SK-N-SH (cell line): ENCODE results near the gene KAT6B. TPM values are rescaled to one million over a fixed set of nuclear protein-coding genes. Genes with fewer than 3 reads are reported as not detected.

Experiments used
- CTCF ChIA-PET: fragments of 300-600, 350-600 bp; formaldehyde crosslinking; extraction: SDS; loops from one replicate; lab custom pipeline; 2021; lab: Yijun Ruan, JAX
- POLR2A ChIA-PET: fragments of 350-600 bp; sonication (Branson Sonifier 250); formaldehyde crosslinking; extraction: SDS; loops from one replicate; lab custom pipeline; 2020; ENCODE audit warnings: antibody characterized with exemption, inconsistent platforms; lab: Yijun Ruan, JAX
- DNase-seq: peaks from one replicate; pipeline ENCODE4 v3.0.0; 2012
- H2AFZ ChIP-seq: fragments of 200-600 bp; sonication (generic); 2 replicates; pipeline ENCODE4 v1.8.1; 2016; ENCODE audit warnings: antibody characterized with exemption, mild to moderate bottlenecking, low read depth
- H3F3A ChIP-seq: fragments of 200-600 bp; sonication (generic); replicated peaks from 2 replicates; pipeline ENCODE3; 2016; ENCODE audit warnings: antibody characterized with exemption, mild to moderate bottlenecking; ENCODE audit not compliant: insufficient read depth
- H3K27ac ChIP-seq, 2 experiments: fragments of 200-500 bp in 1 of 2; fragments of 200-600 bp in 1 of 2; sonication (Bioruptor generic) in 1 of 2; sonication (generic), shearing (Covaris generic) in 1 of 2; 2 replicates each; pipeline versions ENCODE4 v1.5.1 to v1.6.1; 2014 to 2016; ENCODE audit warnings: low read depth in 2 of 2, inconsistent platforms in 1 of 2, low read length in 1 of 2, mild to moderate bottlenecking in 1 of 2, mixed read lengths in 1 of 2
- H3K27me3 ChIP-seq: fragments of 200-600 bp; sonication (generic), shearing (Covaris generic); 2 replicates; pipeline ENCODE4 v1.6.1; 2016; ENCODE audit warnings: mixed run types; ENCODE audit not compliant: insufficient read depth
- H3K36me3 ChIP-seq, 2 experiments: fragments of 200-500 bp in 1 of 2; fragments of 200-600 bp in 1 of 2; sonication (Bioruptor generic) in 1 of 2; sonication (generic) in 1 of 2; replicated peaks in 1 of 2; 2 replicates each; pipeline versions ENCODE3 to v1.5.1; 2014 to 2016; ENCODE audit warnings: low read length in 1 of 2, mild to moderate bottlenecking in 1 of 2; ENCODE audit not compliant: insufficient read depth in 2 of 2, control insufficient read depth in 1 of 2
- H3K4me1 ChIP-seq, 2 experiments: fragments of 200-500 bp in 1 of 2; fragments of 200-600 bp in 1 of 2; sonication (Bioruptor generic) in 1 of 2; sonication (generic), shearing (Covaris generic) in 1 of 2; 2 replicates each; pipeline versions ENCODE4 v1.5.1 to v1.6.1; 2014 to 2016; ENCODE audit warnings: low read depth in 1 of 2, low read length in 1 of 2, mixed run types in 1 of 2; ENCODE audit not compliant: insufficient read depth in 2 of 2, control insufficient read depth in 1 of 2
- H3K4me2 ChIP-seq: fragments of 200-600 bp; sonication (generic), shearing (Covaris generic); 2 replicates; pipeline ENCODE4 v1.6.1; 2017; ENCODE audit warnings: mixed run types
- H3K4me3 ChIP-seq, 2 experiments: fragments of 200-500 bp in 1 of 2; fragments of 200-600 bp in 1 of 2; sonication (Bioruptor generic) in 1 of 2; sonication (generic), shearing (Covaris generic) in 1 of 2; 2 replicates each; pipeline versions ENCODE4 v1.5.1 to v1.8.1; 2014 to 2016; ENCODE audit warnings: low read depth in 2 of 2, inconsistent platforms in 1 of 2, low read length in 1 of 2, mild to moderate bottlenecking in 1 of 2, mixed read lengths in 1 of 2, moderate library complexity in 1 of 2
- H3K79me2 ChIP-seq: fragments of 200-600 bp; sonication (generic); 2 replicates; pipeline ENCODE4 v1.8.1; 2017; ENCODE audit warnings: mild to moderate bottlenecking; ENCODE audit not compliant: insufficient read depth
- H3K9ac ChIP-seq: fragments of 200-600 bp; sonication (generic); 2 replicates; pipeline ENCODE4 v1.6.1; 2017; ENCODE audit warnings: mixed run types
- H3K9me2 ChIP-seq: fragments of 200-600 bp; sonication (generic); 2 replicates; pipeline ENCODE4 v1.6.1; 2017; ENCODE audit warnings: mixed run types
- H3K9me3 ChIP-seq: fragments of 200-600 bp; sonication (generic); 2 replicates; pipeline ENCODE4 v1.6.1; 2017; ENCODE audit warnings: mixed run types, mild to moderate bottlenecking, moderate library complexity
- H4K20me1 ChIP-seq: fragments of 200-600 bp; sonication (generic); 2 replicates; pipeline ENCODE4 v1.6.1; 2017; ENCODE audit warnings: mild to moderate bottlenecking, mixed run types; ENCODE audit not compliant: insufficient read depth
- CHD2 ChIP-seq: fragments of 150-350 bp; IDR thresholded peaks from 2 replicates; pipeline ENCODE4 v1.6.1; 2018; ENCODE audit warnings: low read length; ENCODE audit not compliant: partially characterized antibody
- CTCF ChIP-seq: fragments of 200-600 bp; sonication (generic); IDR thresholded peaks from 2 replicates; pipeline ENCODE4 v1.6.1; 2017; ENCODE audit warnings: antibody characterized with exemption, mild to moderate bottlenecking, moderate library complexity
- EP300 ChIP-seq, 2 experiments: IDR thresholded peaks; 2 replicates each; pipeline versions ENCODE4 v1.4.0 to v1.6.1; 2012; ENCODE audit warnings: borderline replicate concordance in 1 of 2, low read depth in 1 of 2, low read length in 1 of 2
- EZH2phosphoT487 ChIP-seq: fragments of 200-600 bp; sonication (generic); IDR thresholded peaks from 2 replicates; pipeline ENCODE4 v1.6.1; 2017; ENCODE audit warnings: low read depth, mixed run types, mild to moderate bottlenecking, antibody characterized with exemption, moderate library complexity, borderline replicate concordance
- FOXJ3 ChIP-seq: sonication (generic); formaldehyde crosslinking; IDR thresholded peaks from 2 replicates; pipeline ENCODE4 v1.5.1; 2020; ENCODE audit warnings: mild to moderate bottlenecking, missing genetic modification reagents
- FOXM1 ChIP-seq: IDR thresholded peaks from 2 replicates; pipeline ENCODE4 v1.4.0; 2012; ENCODE audit warnings: low read depth, mild to moderate bottlenecking
- NFIC ChIP-seq: IDR thresholded peaks from 2 replicates; pipeline ENCODE4 v1.4.0; 2012; ENCODE audit warnings: borderline replicate concordance
- NRF1 ChIP-seq: IDR thresholded peaks from 2 replicates; pipeline ENCODE4 v1.6.1; 2012; ENCODE audit warnings: low read depth, mild to moderate bottlenecking, low read length
- RAD21 ChIP-seq: IDR thresholded peaks from 2 replicates; pipeline ENCODE4 v1.6.1; 2012; ENCODE audit warnings: mild to moderate bottlenecking, low read length
- RCOR1 ChIP-seq: fragments of 150-350 bp; IDR thresholded peaks from 2 replicates; pipeline ENCODE4 v1.6.1; 2017; ENCODE audit warnings: antibody characterized with exemption, low read length
- RXRA ChIP-seq: IDR thresholded peaks from 2 replicates; pipeline ENCODE4 v1.4.0; 2012; ENCODE audit warnings: low read depth, mild to moderate bottlenecking, borderline replicate concordance
- SIN3A ChIP-seq: IDR thresholded peaks from 2 replicates; pipeline ENCODE4 v1.6.1; 2012; ENCODE audit warnings: low read depth, mild to moderate bottlenecking, low read length, moderate library complexity, borderline replicate concordance
- SMC3 ChIP-seq: IDR thresholded peaks from 2 replicates; pipeline ENCODE4 v1.6.1; 2012; ENCODE audit warnings: low read depth, low read length, improper control_type of control experiment
- TAF1 ChIP-seq: IDR thresholded peaks from 2 replicates; pipeline ENCODE4 v1.6.1; 2012; ENCODE audit warnings: low read depth, mild to moderate bottlenecking, low read length, moderate library complexity, borderline replicate concordance
- TCF12 ChIP-seq: IDR thresholded peaks from 2 replicates; pipeline ENCODE4 v1.4.0; 2012
- TEAD4 ChIP-seq: IDR thresholded peaks from 2 replicates; pipeline ENCODE4 v1.4.0; 2012; ENCODE audit warnings: mild to moderate bottlenecking, borderline replicate concordance; ENCODE audit not compliant: insufficient read depth
- YY1 ChIP-seq: IDR thresholded peaks from 2 replicates; pipeline ENCODE4 v1.4.0; 2012; ENCODE audit warnings: low read depth, mild to moderate bottlenecking
- ZBTB33 ChIP-seq: IDR thresholded peaks from 2 replicates; pipeline ENCODE4 v1.4.0; 2012; ENCODE audit warnings: low read depth, borderline replicate concordance
- WGBS: methylation state at CpG from one replicate; pipeline ENCODE4 v1.1.6; 2017; ENCODE audit warnings: low lambda C conversion rate; 5-methylcytosine and 5-hydroxymethylcytosine counted together
- polyA plus RNA-seq, 3 experiments: library from polyadenylated mRNA; depleted of rRNA; stranded (reverse); fragments of >200 nt; gene quantifications; 2 replicates each; pipeline ENCODE4 v1.2.3, GENCODE V29; 2012
- TF ChIP-seq, protein P1 (sequence below): IDR thresholded peaks from 2 replicates; pipeline ENCODE4 v1.4.0; 2012; ENCODE audit warnings: low read depth, borderline replicate concordance

The KAT6B gene
- polyA plus RNA-seq, 1 of the 3 experiments (the other 2 are of a cell fraction): 4.3 TPM

DNA sequence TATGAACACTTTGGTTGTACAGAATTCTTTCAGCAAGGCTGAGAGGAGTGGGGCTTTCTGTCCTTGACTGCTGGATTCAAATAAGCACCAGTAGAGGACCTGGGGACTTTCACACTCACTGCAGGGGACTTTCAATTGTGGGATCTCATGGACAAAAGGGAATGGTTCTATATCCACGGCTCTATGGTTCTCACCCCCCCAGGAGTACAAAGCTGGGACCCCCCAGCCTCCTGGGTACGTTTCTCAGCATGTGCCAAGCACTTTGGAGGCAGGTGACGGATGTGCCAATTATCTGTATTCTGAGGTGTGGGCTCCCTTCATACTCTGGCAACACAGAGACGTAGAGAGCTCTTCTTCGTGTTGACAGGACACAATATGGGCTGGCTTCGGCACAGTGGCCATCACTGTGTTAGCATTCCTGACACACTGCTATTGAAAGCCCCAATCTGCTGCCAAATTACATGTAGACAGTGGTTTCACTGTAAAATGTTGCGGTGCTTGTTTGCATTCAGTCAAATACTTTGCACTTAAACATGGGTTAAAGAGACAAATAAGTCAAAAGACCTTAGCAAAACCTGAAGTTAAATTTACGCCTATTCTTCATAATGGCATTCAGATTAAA lies 192.4 kb downstream of the KAT6B start (continued):
- TF ChIP-seq ZBTB33 (no peak), SIN3A (no peak), YY1 (no peak), NFIC (no peak), CHD2 (no peak)
- TF ChIP-seq, protein P1, sequence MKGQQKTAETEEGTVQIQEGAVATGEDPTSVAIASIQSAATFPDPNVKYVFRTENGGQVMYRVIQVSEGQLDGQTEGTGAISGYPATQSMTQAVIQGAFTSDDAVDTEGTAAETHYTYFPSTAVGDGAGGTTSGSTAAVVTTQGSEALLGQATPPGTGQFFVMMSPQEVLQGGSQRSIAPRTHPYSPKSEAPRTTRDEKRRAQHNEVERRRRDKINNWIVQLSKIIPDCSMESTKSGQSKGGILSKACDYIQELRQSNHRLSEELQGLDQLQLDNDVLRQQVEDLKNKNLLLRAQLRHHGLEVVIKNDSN: no peak

DNA sequence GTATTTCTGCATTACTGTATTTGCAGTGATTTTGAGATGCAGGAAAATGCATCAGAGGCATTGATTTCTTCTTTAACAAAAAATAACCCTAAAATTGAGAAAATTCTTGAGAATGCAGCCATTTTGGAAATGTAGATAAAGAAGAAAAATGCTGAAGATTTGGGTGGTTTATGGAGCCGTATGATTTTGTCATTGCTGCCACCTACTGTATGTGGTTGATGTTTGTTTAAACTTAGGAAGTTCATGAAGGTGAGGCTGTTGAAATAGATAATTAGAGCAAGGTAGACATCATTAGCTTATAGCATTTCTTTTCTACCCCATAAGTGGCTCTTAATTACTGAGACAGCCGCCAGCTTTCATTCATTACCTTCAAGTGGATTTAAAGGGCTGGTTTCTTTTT lies 193.0 kb downstream of the KAT6B start:
- Histone ChIP-seq H3K36me3 (peaks cover 26 to 30% of the 10 kb centered on the region in 2 experiments), H3K9me3 (no peaks in the 10 kb centered on the region), H3F3A (no peaks in the 10 kb centered on the region), H3K4me1 (peaks cover 0 to 18% of the 10 kb centered on the region in 2 experiments; a peak in 2 of 4 replicates), H3K9me2 (no peaks in the 10 kb centered on the region), H4K20me1 (no peaks in the 10 kb centered on the region), H2AFZ (no peak overlapping the region), H3K79me2 (no peaks in the 10 kb centered on the region), H3K4me2 (no peak overlapping the region), H3K4me3 (no peak overlapping the region), H3K27ac (no peak overlapping the region), H3K27me3 (no peaks in the 10 kb centered on the region), H3K9ac (no peak overlapping the region)
- 61% methylated on average over 2 of the region's 2 CpGs for WGBS
- peak; percentile 86 for TF ChIP-seq RAD21
- 0 out of 2 replicates have a peak, but pooled peaks have one; percentile 50 for TF ChIP-seq YY1
- no peak for TF ChIP-seq CHD2
- TF ChIP-seq CTCF: peak; percentile 57
- peak; percentile 62 for TF ChIP-seq SMC3
- CTCF ChIA-PET: interaction anchor here (0.8 to 4.2 kb wide), 12 partner anchors 13 to 776 kb away, joined by 3 to 32 read pairs (median 4); partner anchors contain the start of gene KAT6B
- POLR2A ChIA-PET: no interaction called here
- no peak for DNase-seq

GRCh38 chr10:75020168-75020567 lies 193.8 kb downstream of the KAT6B start:
- POLR2A ChIA-PET: no interaction called here
- Histone ChIP-seq H3K4me3 (no peak overlapping the region), H3K4me1 (peaks cover 0 to 13% of the 10 kb centered on the region in 2 experiments; a peak in 2 of 4 replicates), H4K20me1 (no peaks in the 10 kb centered on the region), H2AFZ (no peak overlapping the region), H3K4me2 (no peak overlapping the region), H3K79me2 (no peaks in the 10 kb centered on the region), H3K36me3 (peaks cover 26 to 38% of the 10 kb centered on the region in 2 experiments), H3K9me3 (no peaks in the 10 kb centered on the region), H3K27me3 (no peaks in the 10 kb centered on the region), H3K27ac (no peak overlapping the region)
- no peak for DNase-seq
- CTCF ChIA-PET: interaction anchor here (0.7 to 4.2 kb wide), 14 partner anchors 12 to 777 kb away, joined by 3 to 32 read pairs (median 4); partner anchors contain the start of gene KAT6B
- TF ChIP-seq SMC3: no peak
- no peak for TF ChIP-seq CHD2
- TF ChIP-seq EP300 (IDR thresholded peaks at IDR 0.05; ENCODE audit: borderline replicate concordance in 1 of 2, low read depth in 1 of 2, low read length in 1 of 2): no peak
- TF ChIP-seq RAD21: no peak
- no peak for TF ChIP-seq TAF1
- no peak for TF ChIP-seq SIN3A
- no peak for TF ChIP-seq TCF12
- TF ChIP-seq TEAD4: no peak
- no peak for TF ChIP-seq RCOR1
- TF ChIP-seq FOXM1: no peak
- no peak for TF ChIP-seq EZH2phosphoT487
- no peak for TF ChIP-seq FOXJ3 (CRISPR knock-in tag)
- no peak for TF ChIP-seq NRF1
- TF ChIP-seq RXRA: no peak
- TF ChIP-seq, all 33 proteins: peak for 0
- 78% methylated on average over 6 of the region's 6 CpGs for WGBS
- Histone ChIP-seq H3K9ac (no peak overlapping the region), H3K9me2 (no peaks in the 10 kb centered on the region), H3F3A (no peaks in the 10 kb centered on the region)
